GM19351 (cell line): ENCODE measurements around the gene CYP26B1.

Experiments
- ATAC-seq: cut with Tn5 transposase; IDR thresholded peaks from one replicate; pipeline ENCODE4 v1.9.1; 2021; ENCODE audit warnings: mild to moderate bottlenecking, moderate library complexity; ENCODE audit not compliant: unreplicated experiment

The CYP26B1 gene

DNA sequence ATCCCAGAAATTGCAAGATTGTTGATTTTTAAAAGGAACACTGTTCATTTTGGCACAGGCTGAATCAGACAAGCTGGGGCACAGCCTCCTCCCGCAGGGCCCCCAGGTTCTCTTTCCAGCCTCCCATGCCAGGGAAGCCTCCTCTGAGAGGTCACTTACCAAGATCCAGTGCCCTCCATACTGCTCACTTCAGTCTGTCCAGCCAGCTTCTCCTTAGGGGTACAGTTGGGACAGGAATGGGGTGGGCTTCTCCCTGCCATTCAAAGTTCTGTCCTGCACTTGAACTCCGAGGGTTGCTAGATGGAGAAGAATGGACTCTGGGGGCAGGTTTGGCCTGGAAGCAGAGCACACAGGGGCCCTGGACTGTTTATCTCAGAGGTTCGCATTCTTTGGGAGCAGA is 7.5 kb upstream of the CYP26B1 start:
- ATAC-seq: no peak

DNA sequence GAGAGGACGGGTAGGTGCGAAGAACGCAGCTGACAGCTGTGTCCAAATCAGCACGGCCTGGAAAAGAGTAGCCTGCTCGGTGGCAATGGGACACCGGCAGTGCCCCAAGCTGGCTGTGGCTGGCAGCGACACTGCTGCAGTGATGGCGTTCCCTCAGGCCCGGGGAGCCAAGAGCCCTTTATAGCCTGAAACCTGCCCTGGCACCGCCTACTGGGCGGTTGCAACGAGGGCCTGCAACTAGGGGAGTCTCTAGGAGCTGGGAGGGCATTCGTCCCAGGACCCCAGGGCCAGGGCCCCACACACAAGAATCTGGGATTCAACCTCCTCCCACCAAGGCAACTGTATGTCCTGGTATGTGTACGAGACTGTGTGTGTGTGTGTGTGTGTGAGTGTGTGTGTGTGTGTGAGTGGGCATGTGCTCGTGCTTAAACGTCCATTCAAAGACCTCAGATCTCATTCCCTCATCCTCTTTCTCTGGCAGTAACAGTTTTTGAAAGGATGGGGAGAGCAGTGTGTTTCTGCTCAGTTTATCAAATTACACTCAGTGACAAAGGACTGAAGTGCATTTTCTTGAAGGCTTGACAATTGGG is 6.8 kb upstream of the CYP26B1 start:
- no peak for ATAC-seq

GRCh38 chr2:72153924-72154323 is 6.3 kb upstream of the CYP26B1 start:
- ATAC-seq: no peak

- ATAC-seq: no peak
These were observed 5.5 kb upstream of the CYP26B1 start for GRCh38 chr2:72153026-72153791.

- ATAC-seq: no peak
These were observed 3.2 kb upstream of the CYP26B1 start for GRCh38 chr2:72150861-72151356.

GRCh38 chr2:72150157-72150860 is 2.6 kb upstream of the CYP26B1 start:
- ATAC-seq: peak; percentile 72

GRCh38 chr2:72149556-72150156 is 2.0 kb upstream of the CYP26B1 start:
- ATAC-seq: peak; percentile 2

DNA sequence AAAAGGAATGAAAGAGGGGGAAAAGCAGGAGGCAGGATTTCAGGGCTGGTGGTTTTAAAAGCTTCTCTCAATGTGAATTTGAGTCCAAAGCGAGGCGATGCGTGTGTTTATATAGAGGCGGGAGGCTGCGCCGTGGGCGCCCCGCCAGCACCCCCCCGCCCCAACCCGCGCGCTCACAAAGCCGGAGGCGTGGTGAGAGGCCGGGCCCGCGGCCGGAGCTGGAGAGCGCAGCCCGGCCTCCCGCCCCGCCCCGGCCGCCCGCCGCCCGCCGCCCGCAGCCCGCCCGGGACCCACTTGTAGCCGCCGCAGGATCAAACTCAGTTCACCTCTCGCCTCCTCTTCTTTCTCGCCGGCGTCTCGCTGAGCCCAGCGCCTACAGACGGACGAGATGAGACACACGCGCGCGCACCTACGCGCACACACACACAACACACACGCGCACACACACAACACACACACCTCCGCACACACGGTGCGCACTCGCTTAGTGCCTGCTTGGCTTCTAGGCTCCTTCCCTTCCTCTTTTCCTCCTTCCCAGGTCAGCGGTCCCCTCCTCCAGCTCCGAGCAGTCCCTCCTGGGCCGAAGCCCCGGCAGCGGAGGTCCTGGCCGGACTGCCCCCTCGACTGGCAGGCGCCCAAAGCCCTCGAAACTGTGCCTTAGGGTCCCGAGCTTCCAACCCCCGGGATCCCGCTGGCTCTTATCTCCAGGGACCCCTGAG is 1.3 kb upstream of the CYP26B1 start:
- no peak for ATAC-seq

GRCh38 chr2:72148003-72148836 is 558 bp upstream of the CYP26B1 start:
- ATAC-seq: no peak

DNA sequence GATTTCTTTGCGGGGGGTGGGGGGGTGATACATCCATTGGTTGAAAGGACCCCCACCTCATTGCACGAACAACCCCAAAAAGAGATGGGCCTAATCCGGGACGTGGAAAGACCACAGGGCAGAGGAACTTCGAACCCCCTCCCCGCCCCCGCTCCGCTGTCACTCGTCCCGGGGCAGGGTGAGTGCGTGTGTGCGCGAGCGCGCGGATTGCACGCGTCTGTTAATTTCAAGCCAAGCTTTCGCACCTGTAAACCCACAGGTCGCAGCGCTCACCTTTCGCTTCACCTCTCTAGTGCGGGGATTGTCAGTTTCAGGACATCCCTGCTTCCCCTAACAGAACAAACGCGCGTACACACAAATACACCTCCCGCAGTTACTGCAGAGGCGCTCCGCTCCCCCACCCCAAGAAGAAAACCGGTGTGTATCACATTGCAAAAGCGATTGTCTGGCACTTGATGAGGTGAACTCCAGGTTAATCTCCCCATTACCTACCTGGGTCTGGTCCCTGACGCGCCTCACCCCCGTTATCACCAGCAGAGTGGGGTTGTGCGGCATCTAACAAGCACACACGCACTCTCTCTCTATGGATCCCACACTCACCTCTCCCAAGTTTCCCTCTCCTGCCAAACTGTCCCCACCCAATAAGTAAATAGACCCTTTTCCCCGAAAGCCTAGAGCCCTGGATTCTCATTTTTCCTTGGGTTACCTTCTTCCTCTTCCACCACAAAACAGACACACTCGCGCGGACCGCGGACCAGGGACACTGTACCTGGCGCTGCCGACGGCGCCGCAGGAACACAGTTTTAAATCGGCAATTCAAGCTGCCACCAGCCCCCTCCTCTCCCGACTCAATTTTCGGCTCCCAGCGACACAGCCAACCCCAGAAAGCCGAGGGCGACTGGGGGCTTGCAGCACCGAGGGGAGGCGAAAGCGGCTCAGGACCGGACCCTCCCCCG is 1.0 kb downstream of the CYP26B1 start:
- no peak for ATAC-seq

GRCh38 chr2:72145658-72146329 is 1.9 kb downstream of the CYP26B1 start:
- no peak for ATAC-seq

GRCh38 chr2:72145289-72145657 is 2.4 kb downstream of the CYP26B1 start:
- no peak for ATAC-seq

GRCh38 chr2:72144632-72145288 is 2.9 kb downstream of the CYP26B1 start:
- ATAC-seq: no peak

- no peak for ATAC-seq
These were observed 3.4 kb downstream of the CYP26B1 start for GRCh38 chr2:72144274-72144631.

GRCh38 chr2:72143441-72144273 is 4.0 kb downstream of the CYP26B1 start:
- no peak for ATAC-seq

- ATAC-seq: no peak
These were observed 4.9 kb downstream of the CYP26B1 start for GRCh38 chr2:72142570-72143440.
